ENCODE measurements around the gene SLC22A23.

GRCh38 chr6:3417473-3417872, 39.4 kb downstream of the SLC22A23 start:
- TF ChIP-seq CTCF (IDR thresholded peaks at IDR 0.05): no peak
- no peak for TF ChIP-seq EP300 (IDR thresholded peaks at IDR 0.05)
